Breast epithelium (tissue), 3 donors: Measurements from ENCODE around the gene PLXNA4.

Source experiments
- POLR2AphosphoS5 ChIP-seq, 3 donors: sonication (generic); formaldehyde crosslinking; IDR thresholded peaks; one replicate each; pipeline ENCODE4 v1.6.1; 2017; ENCODE audit warnings: antibody characterized with exemption in 3 of 3
- TF ChIP-seq, protein P1 (sequence below), 3 donors: fragments of 450-650 bp; IDR thresholded peaks; one replicate each; pipeline ENCODE4 v1.5.1; 2016 to 2017; ENCODE audit warnings: antibody characterized with exemption in 3 of 3, mild to moderate bottlenecking in 3 of 3, moderate library complexity in 3 of 3

DNA sequence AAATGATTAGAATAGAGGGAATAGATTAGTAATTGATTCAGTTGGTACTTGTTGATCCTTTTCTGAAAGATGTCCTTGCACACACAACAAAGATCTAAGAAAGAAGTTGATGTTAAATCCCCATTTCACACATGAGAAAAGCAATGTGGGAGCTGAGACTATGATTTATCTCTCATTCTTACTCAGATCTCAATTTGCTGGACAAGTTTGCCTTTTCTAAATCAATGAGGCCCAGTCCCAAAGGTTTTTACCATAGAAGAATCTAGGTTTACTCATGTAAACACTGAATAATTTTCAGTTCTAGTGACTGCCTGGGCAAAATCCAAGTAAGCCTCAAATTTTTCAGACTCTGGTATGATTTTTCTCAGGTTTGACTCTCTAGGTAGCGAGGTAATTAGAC is 25.5 kb upstream of the PLXNA4 start:
- TF ChIP-seq, protein P1, sequence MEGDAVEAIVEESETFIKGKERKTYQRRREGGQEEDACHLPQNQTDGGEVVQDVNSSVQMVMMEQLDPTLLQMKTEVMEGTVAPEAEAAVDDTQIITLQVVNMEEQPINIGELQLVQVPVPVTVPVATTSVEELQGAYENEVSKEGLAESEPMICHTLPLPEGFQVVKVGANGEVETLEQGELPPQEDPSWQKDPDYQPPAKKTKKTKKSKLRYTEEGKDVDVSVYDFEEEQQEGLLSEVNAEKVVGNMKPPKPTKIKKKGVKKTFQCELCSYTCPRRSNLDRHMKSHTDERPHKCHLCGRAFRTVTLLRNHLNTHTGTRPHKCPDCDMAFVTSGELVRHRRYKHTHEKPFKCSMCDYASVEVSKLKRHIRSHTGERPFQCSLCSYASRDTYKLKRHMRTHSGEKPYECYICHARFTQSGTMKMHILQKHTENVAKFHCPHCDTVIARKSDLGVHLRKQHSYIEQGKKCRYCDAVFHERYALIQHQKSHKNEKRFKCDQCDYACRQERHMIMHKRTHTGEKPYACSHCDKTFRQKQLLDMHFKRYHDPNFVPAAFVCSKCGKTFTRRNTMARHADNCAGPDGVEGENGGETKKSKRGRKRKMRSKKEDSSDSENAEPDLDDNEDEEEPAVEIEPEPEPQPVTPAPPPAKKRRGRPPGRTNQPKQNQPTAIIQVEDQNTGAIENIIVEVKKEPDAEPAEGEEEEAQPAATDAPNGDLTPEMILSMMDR (IDR thresholded peaks at IDR 0.05) = no peak
- TF ChIP-seq POLR2AphosphoS5 (IDR thresholded peaks at IDR 0.05) = no peak
